Measurements from ENCODE around the gene FXYD6.

Gene FXYD6

GRCh38 chr11:117883063-117883462, 6.6 kb upstream of the FXYD6 start:
- Histone ChIP-seq H3K36me3 (ENCODE audit: insufficient read depth, insufficient read length, low read length) (no peaks in the 10 kb centered on the region), H3K4me1 (ENCODE audit: insufficient read depth, insufficient read length) (peaks cover 3% of the 10 kb centered on the region), H3K4me3 (ENCODE audit: insufficient read length, low read depth) (no peak overlapping the region), H3K9ac (ENCODE audit: insufficient read length, low read depth) (no peak overlapping the region), H3K27me3 (ENCODE audit: insufficient read depth, insufficient read length) (peaks cover 25% of the 10 kb centered on the region), H3K9me3 (ENCODE audit: insufficient read depth, low read length) (no peaks in the 10 kb centered on the region)
- DNase-seq (ENCODE audit: low read depth, low spot score) = no peak
- TF ChIP-seq YY1 (IDR thresholded peaks at IDR 0.05; ENCODE audit: insufficient read depth, insufficient read length) (no peak), SUZ12 (IDR thresholded peaks at IDR 0.05; ENCODE audit: extremely low read depth, insufficient read depth, insufficient read length) (no peak), ZNF274 (IDR thresholded peaks at IDR 0.05; ENCODE audit: low read depth, low read length) (no peak)

GRCh38 chr11:117882311-117882905, 6.0 kb upstream of the FXYD6 start:
- Histone ChIP-seq H3K9me3 (ENCODE audit: insufficient read depth, low read length) (no peaks in the 10 kb centered on the region), H3K36me3 (ENCODE audit: insufficient read depth, insufficient read length, low read length) (no peaks in the 10 kb centered on the region), H3K9ac (ENCODE audit: insufficient read length, low read depth) (no peak overlapping the region), H3K27me3 (ENCODE audit: insufficient read depth, insufficient read length) (peaks cover 25% of the 10 kb centered on the region), H3K4me3 (ENCODE audit: insufficient read length, low read depth) (no peak overlapping the region), H3K4me1 (ENCODE audit: insufficient read depth, insufficient read length) (peaks cover 3% of the 10 kb centered on the region)
- DNase-seq (ENCODE audit: low read depth, low spot score) = no peak
- TF ChIP-seq YY1 (IDR thresholded peaks at IDR 0.05; ENCODE audit: insufficient read depth, insufficient read length) = no peak

- no peak for TF ChIP-seq SUZ12 (IDR thresholded peaks at IDR 0.05; ENCODE audit: extremely low read depth, insufficient read depth, insufficient read length)
- no peak for TF ChIP-seq YY1 (IDR thresholded peaks at IDR 0.05; ENCODE audit: insufficient read depth, insufficient read length)
- no peak for TF ChIP-seq ZNF274 (IDR thresholded peaks at IDR 0.05; ENCODE audit: low read depth, low read length)
- Histone ChIP-seq H3K9ac (ENCODE audit: insufficient read length, low read depth) (no peak overlapping the region), H3K4me3 (ENCODE audit: insufficient read length, low read depth) (no peak overlapping the region), H3K36me3 (ENCODE audit: insufficient read depth, insufficient read length, low read length) (no peaks in the 10 kb centered on the region), H3K27me3 (ENCODE audit: insufficient read depth, insufficient read length) (peaks cover 31% of the 10 kb centered on the region), H3K9me3 (ENCODE audit: insufficient read depth, low read length) (no peaks in the 10 kb centered on the region), H3K4me1 (ENCODE audit: insufficient read depth, insufficient read length) (peaks cover 3% of the 10 kb centered on the region)
- DNase-seq (ENCODE audit: low read depth, low spot score) = no peak
Measured at GRCh38 chr11:117881217-117881616, 4.8 kb upstream of the FXYD6 start.

GRCh38 chr11:117879516-117880480, 3.3 kb upstream of the FXYD6 start:
- no peak for DNase-seq (ENCODE audit: low read depth, low spot score)
- H3K27me3 ChIP-seq (ENCODE audit: insufficient read depth, insufficient read length) = peaks cover 46% of the 10 kb centered on the region

GRCh38 chr11:117878939-117879475, 2.5 kb upstream of the FXYD6 start:
- Histone ChIP-seq H3K4me3 (ENCODE audit: insufficient read length, low read depth) (no peak overlapping the region), H3K9ac (ENCODE audit: insufficient read length, low read depth) (no peak overlapping the region), H3K27me3 (ENCODE audit: insufficient read depth, insufficient read length) (peaks cover 52% of the 10 kb centered on the region), H3K36me3 (ENCODE audit: insufficient read depth, insufficient read length, low read length) (no peaks in the 10 kb centered on the region), H3K4me1 (ENCODE audit: insufficient read depth, insufficient read length) (peaks cover 2% of the 10 kb centered on the region), H3K9me3 (ENCODE audit: insufficient read depth, low read length) (no peaks in the 10 kb centered on the region)
- no peak for DNase-seq (ENCODE audit: low read depth, low spot score)
- TF ChIP-seq SUZ12 (IDR thresholded peaks at IDR 0.05; ENCODE audit: extremely low read depth, insufficient read depth, insufficient read length) (no peak), ZNF274 (IDR thresholded peaks at IDR 0.05; ENCODE audit: low read depth, low read length) (no peak), YY1 (IDR thresholded peaks at IDR 0.05; ENCODE audit: insufficient read depth, insufficient read length) (no peak)

More at GRCh38 chr11:117879516-117880480, 3.3 kb upstream of the FXYD6 start:
- no peak overlapping the region for H3K4me3 ChIP-seq (ENCODE audit: insufficient read length, low read depth)
- no peaks in the 10 kb centered on the region for H3K36me3 ChIP-seq (ENCODE audit: insufficient read depth, insufficient read length, low read length)
- TF ChIP-seq ZNF274 (IDR thresholded peaks at IDR 0.05; ENCODE audit: low read depth, low read length) = no peak
- no peak for TF ChIP-seq SUZ12 (IDR thresholded peaks at IDR 0.05; ENCODE audit: extremely low read depth, insufficient read depth, insufficient read length)
- no peak for TF ChIP-seq YY1 (IDR thresholded peaks at IDR 0.05; ENCODE audit: insufficient read depth, insufficient read length)
- H3K4me1 ChIP-seq (ENCODE audit: insufficient read depth, insufficient read length) = peaks cover 2% of the 10 kb centered on the region
- H3K9ac ChIP-seq (ENCODE audit: insufficient read length, low read depth) = no peak overlapping the region
- no peaks in the 10 kb centered on the region for H3K9me3 ChIP-seq (ENCODE audit: insufficient read depth, low read length)

GRCh38 chr11:117878314-117878938, 2.0 kb upstream of the FXYD6 start:
- TF ChIP-seq ZNF274 (IDR thresholded peaks at IDR 0.05; ENCODE audit: low read depth, low read length) (no peak), YY1 (IDR thresholded peaks at IDR 0.05; ENCODE audit: insufficient read depth, insufficient read length) (no peak), SUZ12 (IDR thresholded peaks at IDR 0.05; ENCODE audit: extremely low read depth, insufficient read depth, insufficient read length) (no peak)
- Histone ChIP-seq H3K27me3 (ENCODE audit: insufficient read depth, insufficient read length) (peaks cover 58% of the 10 kb centered on the region), H3K9me3 (ENCODE audit: insufficient read depth, low read length) (no peaks in the 10 kb centered on the region)

More at GRCh38 chr11:117878314-117878938, 2.0 kb upstream of the FXYD6 start:
- H3K9ac ChIP-seq (ENCODE audit: insufficient read length, low read depth) = no peak overlapping the region
- H3K4me3 ChIP-seq (ENCODE audit: insufficient read length, low read depth) = no peak overlapping the region
- no peaks in the 10 kb centered on the region for H3K36me3 ChIP-seq (ENCODE audit: insufficient read depth, insufficient read length, low read length)
- peaks cover 3% of the 10 kb centered on the region for H3K4me1 ChIP-seq (ENCODE audit: insufficient read depth, insufficient read length)
- no peak for DNase-seq (ENCODE audit: low read depth, low spot score)
